ENCODE measurements around the gene ANTXR1. TPM values are rescaled to one million over a fixed set of nuclear protein-coding genes. Genes with fewer than 3 reads are reported as not detected.

ANTXR1 gene
- total RNA-seq, 4 donors from 2014 or later: 53.7 to 69.0 (median 59.3) TPM

DNA sequence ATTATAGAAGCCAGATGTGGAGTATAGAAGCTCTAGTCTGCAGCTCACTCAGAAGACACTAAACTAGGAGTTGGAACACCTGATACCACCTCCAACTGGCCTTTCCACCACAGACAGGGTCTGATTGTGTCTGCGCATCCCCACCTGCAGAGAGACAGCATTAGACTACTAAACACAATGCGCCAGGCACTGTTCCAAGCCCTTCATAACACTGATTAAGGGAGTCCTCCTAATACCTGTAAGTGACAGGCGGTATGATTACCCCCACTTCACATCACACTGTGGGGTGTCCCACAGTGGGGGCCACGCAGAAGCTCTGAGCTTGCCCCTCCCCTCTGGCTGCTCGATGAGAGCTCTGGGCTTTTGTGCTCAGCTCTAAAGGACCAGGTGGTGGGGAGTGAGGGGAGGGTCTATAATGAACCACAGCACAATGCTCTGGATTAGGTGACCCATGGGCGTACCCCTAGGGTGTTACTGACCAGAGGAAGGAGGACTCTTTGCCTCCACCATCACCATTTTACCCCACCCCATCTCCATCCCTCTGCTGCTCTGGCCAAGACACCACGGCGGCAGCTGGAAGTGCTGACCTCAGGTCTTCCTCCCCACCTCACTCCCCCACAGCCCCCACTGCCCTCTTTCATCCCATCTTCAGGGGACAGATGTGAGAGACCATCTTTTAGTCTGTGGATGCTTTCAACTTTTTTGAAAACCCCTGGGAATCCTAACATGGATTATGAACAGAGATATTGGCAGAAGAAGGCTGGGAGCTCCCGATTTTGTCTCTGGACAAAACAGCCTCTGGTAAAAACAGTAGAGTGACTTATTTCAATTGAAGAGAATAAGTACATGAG is 228.9 kb downstream of the ANTXR1 start:
- no peak for DNase-seq (ENCODE audit: low spot score in 2 of 2)
- Histone ChIP-seq H3K27me3 (no peaks in the 10 kb centered on the region), H3K4me3 (no peak overlapping the region), H3K36me3 (peaks cover 0 to 39% (median 0%) of the 10 kb centered on the region in 3 donors), H3K9me3 (no peaks in the 10 kb centered on the region), H3K4me1 (peaks cover 0 to 15% (median 2%) of the 10 kb centered on the region in 4 donors), H3K27ac (no peak overlapping the region)
- WGBS, 2 donors: 78 to 82% methylated on average over 9 of the region's 9 CpGs
- TF ChIP-seq POLR2A (IDR thresholded peaks at IDR 0.05) (no peak), EP300 (IDR thresholded peaks at IDR 0.05) (no peak)
- TF ChIP-seq, protein P1, sequence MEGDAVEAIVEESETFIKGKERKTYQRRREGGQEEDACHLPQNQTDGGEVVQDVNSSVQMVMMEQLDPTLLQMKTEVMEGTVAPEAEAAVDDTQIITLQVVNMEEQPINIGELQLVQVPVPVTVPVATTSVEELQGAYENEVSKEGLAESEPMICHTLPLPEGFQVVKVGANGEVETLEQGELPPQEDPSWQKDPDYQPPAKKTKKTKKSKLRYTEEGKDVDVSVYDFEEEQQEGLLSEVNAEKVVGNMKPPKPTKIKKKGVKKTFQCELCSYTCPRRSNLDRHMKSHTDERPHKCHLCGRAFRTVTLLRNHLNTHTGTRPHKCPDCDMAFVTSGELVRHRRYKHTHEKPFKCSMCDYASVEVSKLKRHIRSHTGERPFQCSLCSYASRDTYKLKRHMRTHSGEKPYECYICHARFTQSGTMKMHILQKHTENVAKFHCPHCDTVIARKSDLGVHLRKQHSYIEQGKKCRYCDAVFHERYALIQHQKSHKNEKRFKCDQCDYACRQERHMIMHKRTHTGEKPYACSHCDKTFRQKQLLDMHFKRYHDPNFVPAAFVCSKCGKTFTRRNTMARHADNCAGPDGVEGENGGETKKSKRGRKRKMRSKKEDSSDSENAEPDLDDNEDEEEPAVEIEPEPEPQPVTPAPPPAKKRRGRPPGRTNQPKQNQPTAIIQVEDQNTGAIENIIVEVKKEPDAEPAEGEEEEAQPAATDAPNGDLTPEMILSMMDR (IDR thresholded peaks at IDR 0.05): no peak

DNA sequence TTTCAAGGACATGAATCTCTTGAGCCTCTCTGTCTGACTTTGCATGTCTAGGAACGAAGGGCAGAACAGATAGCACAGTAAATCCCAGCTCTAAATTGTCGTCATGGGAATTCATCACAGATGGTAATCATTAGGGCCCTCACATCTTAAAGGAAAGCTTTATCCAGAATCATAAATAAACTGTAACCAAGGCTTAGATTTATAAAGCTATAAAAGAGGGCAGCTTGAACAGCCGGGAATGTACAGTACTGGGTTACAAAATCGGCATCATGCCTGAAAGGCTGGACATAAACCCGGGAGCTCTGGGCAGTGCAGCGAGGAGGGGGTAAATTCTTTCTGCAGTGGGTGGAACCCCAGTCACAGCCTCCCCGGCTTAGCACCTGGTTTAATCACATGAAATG is 229.7 kb downstream of the ANTXR1 start:
- Histone ChIP-seq H3K27ac (no peak overlapping the region), H3K27me3 (no peaks in the 10 kb centered on the region), H3K36me3 (peaks cover 0 to 46% (median 0%) of the 10 kb centered on the region in 3 donors), H3K9me3 (no peaks in the 10 kb centered on the region), H3K4me3 (no peak overlapping the region), H3K4me1 (peaks cover 0 to 15% (median 2%) of the 10 kb centered on the region in 4 donors)
- TF ChIP-seq POLR2A (IDR thresholded peaks at IDR 0.05) (no peak), EP300 (IDR thresholded peaks at IDR 0.05) (no peak)
- TF ChIP-seq, protein P1 (IDR thresholded peaks at IDR 0.05): no peak
- 57 to 62% methylated on average over 7 of the region's 7 CpGs for WGBS, 2 donors
- no peak for DNase-seq (ENCODE audit: low spot score in 2 of 2)

- H3K27ac ChIP-seq: no peak overlapping the region
- peaks cover 0 to 15% (median 2%) of the 10 kb centered on the region in 4 donors for H3K4me1 ChIP-seq
- H3K9me3 ChIP-seq: no peaks in the 10 kb centered on the region
- DNase-seq (ENCODE audit: low spot score in 2 of 2): no peak
- 88 to 91% methylated on average over 4 of the region's 4 CpGs for WGBS, 2 donors
- no peaks in the 10 kb centered on the region for H3K27me3 ChIP-seq
- TF ChIP-seq, protein P1 (IDR thresholded peaks at IDR 0.05): no peak
- TF ChIP-seq EP300 (IDR thresholded peaks at IDR 0.05) (no peak), POLR2A (IDR thresholded peaks at IDR 0.05) (no peak)
- peaks cover 0 to 41% (median 0%) of the 10 kb centered on the region in 3 donors for H3K36me3 ChIP-seq
- H3K4me3 ChIP-seq: no peak overlapping the region
Measured at GRCh38 chr2:69243652-69244051, 230.7 kb downstream of the ANTXR1 start.

DNA sequence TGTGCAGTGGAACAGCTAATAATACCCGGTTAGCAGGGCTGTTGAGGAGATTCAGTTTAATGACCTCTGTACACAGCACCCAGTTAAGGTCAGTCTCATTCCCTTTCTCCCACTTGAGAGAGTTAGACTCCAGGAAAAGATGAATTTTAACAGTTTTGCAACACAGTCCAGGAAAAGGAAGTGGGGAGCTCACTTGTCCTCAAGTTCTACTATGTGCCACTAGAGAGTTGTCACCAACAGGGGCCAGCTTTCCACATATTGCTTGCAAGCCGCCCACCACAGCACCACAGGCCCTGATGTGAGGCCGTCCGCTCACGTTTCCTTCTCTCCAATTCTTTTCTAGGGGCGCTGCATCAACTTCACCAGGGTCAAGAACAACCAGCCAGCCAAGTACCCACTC is 231.9 kb downstream of the ANTXR1 start:
- Histone ChIP-seq H3K4me3 (no peak overlapping the region), H3K9me3 (no peaks in the 10 kb centered on the region), H3K27me3 (no peaks in the 10 kb centered on the region), H3K27ac (no peak overlapping the region), H3K36me3 (peaks cover 0 to 36% (median 0%) of the 10 kb centered on the region in 3 donors), H3K4me1 (peaks cover 0 to 15% (median 2%) of the 10 kb centered on the region in 4 donors)
- no peak for TF ChIP-seq EP300 (IDR thresholded peaks at IDR 0.05)
- TF ChIP-seq, protein P1 (IDR thresholded peaks at IDR 0.05): no peak
- no peak for TF ChIP-seq POLR2A (IDR thresholded peaks at IDR 0.05)
- DNase-seq (ENCODE audit: low spot score in 2 of 2): no peak
- 87 to 95% methylated on average over 6 of the region's 6 CpGs for WGBS, 2 donors

- peaks cover 0 to 36% (median 0%) of the 10 kb centered on the region in 3 donors for H3K36me3 ChIP-seq
- H3K4me1 ChIP-seq: peaks cover 0 to 6% (median 2%) of the 10 kb centered on the region in 4 donors
- no peak for DNase-seq (ENCODE audit: low spot score in 2 of 2)
- no peaks in the 10 kb centered on the region for H3K27me3 ChIP-seq
- WGBS, 2 donors: 98% methylated on average over 9 of the region's 9 CpGs
- TF ChIP-seq POLR2A (IDR thresholded peaks at IDR 0.05): no peak
- TF ChIP-seq, protein P1 (IDR thresholded peaks at IDR 0.05): no peak
- TF ChIP-seq EP300 (IDR thresholded peaks at IDR 0.05): no peak
- H3K9me3 ChIP-seq: no peaks in the 10 kb centered on the region
- no peak overlapping the region for H3K27ac ChIP-seq
- no peak overlapping the region for H3K4me3 ChIP-seq
Measured at GRCh38 chr2:69247583-69247982, 234.6 kb downstream of the ANTXR1 start.
